ENCODE data around the gene DDO. TPM values are rescaled to one million over a fixed set of nuclear protein-coding genes. Genes with fewer than 3 reads are reported as not detected.

Gene DDO
- total RNA-seq, 4 donors from 2014 or later: 1.8 to 3.5 (median 2.4) TPM

DNA sequence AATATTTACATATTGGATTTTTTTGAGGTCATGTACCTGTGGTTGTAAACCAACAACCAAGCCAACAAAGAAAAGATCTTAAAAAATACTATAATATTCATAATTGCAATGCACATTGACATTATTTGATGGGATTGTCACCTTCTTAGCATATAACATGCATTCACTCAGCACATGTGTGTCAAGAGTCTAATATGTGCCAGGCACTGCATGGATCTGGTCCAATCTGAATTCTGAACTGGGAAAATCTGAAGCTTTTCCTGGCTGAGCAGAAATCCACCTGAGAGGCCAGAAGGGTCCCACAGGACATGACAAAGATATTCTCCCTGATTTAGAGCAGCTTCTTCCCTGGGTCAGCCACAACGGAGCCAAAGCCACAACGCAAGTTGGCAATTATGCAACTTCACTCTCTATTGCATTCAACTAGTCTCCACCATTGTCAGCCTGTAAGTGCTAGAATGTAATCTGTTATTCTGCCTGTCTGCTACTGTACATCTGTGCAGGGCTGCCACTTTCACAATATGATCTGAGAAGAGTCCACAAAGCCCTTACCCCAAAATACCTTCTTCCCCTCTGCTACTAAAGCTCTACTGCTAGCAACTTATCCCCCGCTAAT lies 17.0 kb upstream of the DDO start:
- H3K27me3 ChIP-seq: no peaks in the 10 kb centered on the region
- intact Hi-C loops (cut with DNase I; ENCODE audit: low total_unique reads) (no loop called here), in situ Hi-C loops (cut with MboI; ENCODE audit: low sequenced_read_pairs in 4 of 4) (no loop called here)
- H3K4me3 ChIP-seq: no peak overlapping the region
- DNase-seq (no peak), ATAC-seq (no peak)
- no peaks in the 10 kb centered on the region for H3K4me1 ChIP-seq
- H3K9me3 ChIP-seq: no peaks in the 10 kb centered on the region
- H3K27ac ChIP-seq: no peak overlapping the region
- TF ChIP-seq CTCF (IDR thresholded peaks at IDR 0.05 in 4 of 5, conservative IDR thresholded peaks at IDR 0.05 in 1 of 5) (no peak), POLR2A (IDR thresholded peaks at IDR 0.05) (no peak)
- no peaks in the 10 kb centered on the region for H3K36me3 ChIP-seq

- TF ChIP-seq CTCF (IDR thresholded peaks at IDR 0.05 in 4 of 5, conservative IDR thresholded peaks at IDR 0.05 in 1 of 5): no peak
- no peak for TF ChIP-seq POLR2A (IDR thresholded peaks at IDR 0.05)
- no peaks in the 10 kb centered on the region for H3K4me1 ChIP-seq
- intact Hi-C loops (cut with DNase I; ENCODE audit: low total_unique reads) (no loop called here), in situ Hi-C loops (cut with MboI; ENCODE audit: low sequenced_read_pairs in 4 of 4) (no loop called here)
- H3K27ac ChIP-seq: no peak overlapping the region
- no peak for ATAC-seq
- no peaks in the 10 kb centered on the region for H3K36me3 ChIP-seq
- no peaks in the 10 kb centered on the region for H3K9me3 ChIP-seq
- no peaks in the 10 kb centered on the region for H3K27me3 ChIP-seq
- no peak overlapping the region for H3K4me3 ChIP-seq
- DNase-seq: no peak
Observed at GRCh38 chr6:110430741-110431140, 15.4 kb upstream of the DDO start.

DNA sequence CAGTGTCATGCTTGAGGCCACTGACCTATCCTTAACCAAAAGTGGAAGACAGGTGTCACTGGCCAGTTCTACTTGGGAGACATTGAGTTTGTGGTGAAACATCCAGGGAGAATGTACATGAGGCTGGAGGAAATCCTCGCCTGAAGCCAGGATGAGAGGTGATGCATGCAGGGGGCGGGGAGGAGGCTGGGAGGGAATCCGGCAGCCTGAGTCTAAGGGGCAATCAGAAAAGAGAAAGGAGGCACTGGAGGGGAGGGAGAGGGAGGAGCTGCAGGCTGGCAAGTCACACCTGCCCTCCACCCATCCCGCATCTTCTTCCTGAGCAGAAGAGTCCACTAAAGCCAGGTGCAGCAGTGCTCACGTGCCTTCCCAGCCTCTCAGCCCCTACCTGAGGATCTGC lies 14.9 kb upstream of the DDO start:
- ATAC-seq: no peak
- no peak for TF ChIP-seq CTCF (IDR thresholded peaks at IDR 0.05 in 4 of 5, conservative IDR thresholded peaks at IDR 0.05 in 1 of 5)
- no peak for TF ChIP-seq POLR2A (IDR thresholded peaks at IDR 0.05)
- in situ Hi-C loops (cut with MboI; ENCODE audit: low sequenced_read_pairs in 4 of 4) (no loop called here), intact Hi-C loops (cut with DNase I; ENCODE audit: low total_unique reads) (no loop called here)
- Histone ChIP-seq H3K27me3 (no peaks in the 10 kb centered on the region), H3K27ac (no peak overlapping the region), H3K9me3 (no peaks in the 10 kb centered on the region), H3K36me3 (no peaks in the 10 kb centered on the region), H3K4me3 (no peak overlapping the region), H3K4me1 (no peaks in the 10 kb centered on the region)
- no peak for DNase-seq

GRCh38 chr6:110428153-110428552 lies 12.8 kb upstream of the DDO start:
- Histone ChIP-seq H3K36me3 (no peaks in the 10 kb centered on the region), H3K27ac (no peak overlapping the region), H3K4me1 (no peaks in the 10 kb centered on the region), H3K9me3 (no peaks in the 10 kb centered on the region), H3K4me3 (no peak overlapping the region), H3K27me3 (no peaks in the 10 kb centered on the region)
- intact Hi-C loops (cut with DNase I; ENCODE audit: low total_unique reads) (no loop called here), in situ Hi-C loops (cut with MboI; ENCODE audit: low sequenced_read_pairs in 4 of 4) (no loop called here)
- ATAC-seq: no peak
- no peak for DNase-seq
- no peak for TF ChIP-seq POLR2A (IDR thresholded peaks at IDR 0.05)
- no peak for TF ChIP-seq CTCF (IDR thresholded peaks at IDR 0.05 in 4 of 5, conservative IDR thresholded peaks at IDR 0.05 in 1 of 5)

GRCh38 chr6:110425816-110426215 lies 10.4 kb upstream of the DDO start:
- in situ Hi-C loops (cut with MboI; ENCODE audit: low sequenced_read_pairs in 4 of 4): no loop called here
- DNase-seq: no peak
- TF ChIP-seq CTCF (IDR thresholded peaks at IDR 0.05 in 4 of 5, conservative IDR thresholded peaks at IDR 0.05 in 1 of 5): no peak
- TF ChIP-seq POLR2A (IDR thresholded peaks at IDR 0.05): no peak

More at GRCh38 chr6:110425816-110426215, 10.4 kb upstream of the DDO start:
- H3K27ac ChIP-seq: no peak overlapping the region
- no peaks in the 10 kb centered on the region for H3K9me3 ChIP-seq
- no peak overlapping the region for H3K4me3 ChIP-seq
- ATAC-seq: no peak
- intact Hi-C loops (cut with DNase I; ENCODE audit: low total_unique reads): no loop called here
- H3K4me1 ChIP-seq: no peaks in the 10 kb centered on the region
- no peaks in the 10 kb centered on the region for H3K36me3 ChIP-seq
- H3K27me3 ChIP-seq: no peaks in the 10 kb centered on the region
